GM12864 (cell line): Measurements from ENCODE around the gene NUB1.
"Not testable (repeated sequence)": the region's sequence is repeated elsewhere in the genome, so short reads cannot be mapped to it uniquely, and the experiment has no call there.

Source experiments
- DNase-seq: peaks from one replicate; pipeline ENCODE4 v3.0.0-alpha.2; 2011; ENCODE audit warnings: low read depth
- H3K4me3 ChIP-seq: 2 replicates; pipeline ENCODE4 v1.5.1; 2011; ENCODE audit warnings: mild to moderate bottlenecking, low read depth, low read length, control low read depth
- TF ChIP-seq, protein P1 (sequence below): IDR thresholded peaks from 2 replicates; pipeline ENCODE4 v1.5.1; 2011; ENCODE audit warnings: low read depth, mild to moderate bottlenecking, moderate library complexity, low read length, control low read depth, inconsistent platforms; ENCODE audit errors: missing control alignments

Gene NUB1

DNA sequence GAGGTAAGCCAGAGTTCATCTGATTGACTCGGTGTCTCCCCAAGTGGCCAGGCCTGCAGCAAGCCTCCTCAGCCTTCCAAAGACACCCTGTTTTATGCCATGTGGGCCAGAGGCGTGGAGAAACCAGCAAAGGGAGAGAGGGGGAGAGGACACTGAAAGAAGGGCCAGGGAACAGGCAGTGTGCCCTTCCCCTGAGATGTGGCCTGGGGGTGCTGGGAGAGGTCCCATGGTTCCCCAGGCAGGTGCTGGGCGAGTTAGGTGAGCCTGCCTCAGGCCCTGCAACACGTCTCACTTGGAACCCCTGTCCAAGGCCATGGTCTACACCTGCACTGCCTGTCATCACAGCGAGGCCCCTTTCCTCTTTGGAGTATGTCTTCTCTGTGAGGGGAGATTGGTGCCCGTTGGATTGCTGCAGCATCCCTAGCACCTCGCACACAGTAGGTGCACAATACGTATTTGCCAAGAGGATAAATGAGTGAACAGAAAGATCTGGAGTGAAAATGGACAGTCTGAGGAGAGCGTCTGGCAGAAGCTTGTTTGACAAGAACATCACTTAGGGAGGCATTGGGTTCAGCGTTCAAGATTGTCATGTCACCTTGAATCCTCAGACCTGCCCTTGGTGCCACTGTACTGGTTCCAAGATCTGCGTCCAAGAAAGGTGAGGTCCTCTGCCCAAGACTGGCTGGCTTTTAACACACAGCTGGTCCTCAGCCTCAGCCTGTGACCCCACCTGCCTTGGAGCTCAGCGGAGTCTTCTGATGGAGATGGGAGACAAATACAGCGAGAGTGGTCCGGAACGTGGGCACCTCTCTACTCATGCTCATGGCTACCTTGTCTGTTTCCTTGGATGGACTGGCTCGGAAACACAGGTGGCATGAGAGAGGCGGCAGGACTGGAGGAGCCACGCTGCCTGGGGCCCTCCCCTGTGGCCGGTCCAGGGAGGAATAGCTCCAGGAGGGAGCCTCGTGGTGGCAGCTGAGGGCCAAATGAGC lies 39.8 kb upstream of the NUB1 start:
- TF ChIP-seq, protein P1, sequence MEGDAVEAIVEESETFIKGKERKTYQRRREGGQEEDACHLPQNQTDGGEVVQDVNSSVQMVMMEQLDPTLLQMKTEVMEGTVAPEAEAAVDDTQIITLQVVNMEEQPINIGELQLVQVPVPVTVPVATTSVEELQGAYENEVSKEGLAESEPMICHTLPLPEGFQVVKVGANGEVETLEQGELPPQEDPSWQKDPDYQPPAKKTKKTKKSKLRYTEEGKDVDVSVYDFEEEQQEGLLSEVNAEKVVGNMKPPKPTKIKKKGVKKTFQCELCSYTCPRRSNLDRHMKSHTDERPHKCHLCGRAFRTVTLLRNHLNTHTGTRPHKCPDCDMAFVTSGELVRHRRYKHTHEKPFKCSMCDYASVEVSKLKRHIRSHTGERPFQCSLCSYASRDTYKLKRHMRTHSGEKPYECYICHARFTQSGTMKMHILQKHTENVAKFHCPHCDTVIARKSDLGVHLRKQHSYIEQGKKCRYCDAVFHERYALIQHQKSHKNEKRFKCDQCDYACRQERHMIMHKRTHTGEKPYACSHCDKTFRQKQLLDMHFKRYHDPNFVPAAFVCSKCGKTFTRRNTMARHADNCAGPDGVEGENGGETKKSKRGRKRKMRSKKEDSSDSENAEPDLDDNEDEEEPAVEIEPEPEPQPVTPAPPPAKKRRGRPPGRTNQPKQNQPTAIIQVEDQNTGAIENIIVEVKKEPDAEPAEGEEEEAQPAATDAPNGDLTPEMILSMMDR, result no peak
- no peak overlapping the region for H3K4me3 ChIP-seq
- no peak for DNase-seq

DNA sequence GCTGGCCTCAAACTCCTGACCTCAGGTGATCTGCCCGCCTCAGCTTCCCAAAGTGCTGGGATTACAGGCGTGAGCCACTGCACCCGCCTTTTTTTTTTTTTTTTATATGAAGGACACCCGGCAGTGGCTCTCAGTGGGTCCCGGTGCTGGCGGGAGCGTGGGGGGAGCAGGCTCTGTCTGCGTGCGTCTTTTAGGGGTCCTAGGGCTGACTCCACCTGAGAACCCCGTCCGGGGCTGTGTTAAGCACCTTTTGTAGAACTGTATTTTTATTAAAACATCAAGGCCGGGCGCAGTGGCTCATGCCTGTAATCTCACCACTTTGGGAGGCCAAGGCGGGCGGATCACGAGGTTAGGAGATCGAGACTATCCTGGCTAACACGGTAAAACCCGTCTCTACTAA lies 37.4 kb upstream of the NUB1 start:
- not testable (repeated sequence) for H3K4me3 ChIP-seq, DNase-seq

DNA sequence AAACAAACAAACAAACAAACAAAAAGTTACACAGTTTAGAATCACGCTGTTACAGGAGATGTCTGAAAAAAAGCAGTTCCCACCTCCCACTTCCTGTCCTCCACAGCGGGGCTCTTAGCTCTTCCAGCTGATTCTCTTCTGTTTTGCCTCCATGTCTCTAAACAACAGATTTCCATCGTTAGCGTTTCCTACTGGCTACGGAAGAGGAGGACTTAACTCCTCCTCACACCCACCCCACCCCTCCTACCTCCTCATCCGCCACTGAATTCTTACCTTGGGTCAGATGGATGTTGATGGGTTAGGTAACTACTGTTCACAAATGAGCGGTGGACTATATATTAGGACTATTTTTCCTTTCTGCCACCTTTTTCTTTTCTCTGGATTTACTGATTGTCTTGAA lies 36.8 kb upstream of the NUB1 start:
- no peak overlapping the region for H3K4me3 ChIP-seq
- TF ChIP-seq, protein P1, result no peak
- DNase-seq, result no peak

DNA sequence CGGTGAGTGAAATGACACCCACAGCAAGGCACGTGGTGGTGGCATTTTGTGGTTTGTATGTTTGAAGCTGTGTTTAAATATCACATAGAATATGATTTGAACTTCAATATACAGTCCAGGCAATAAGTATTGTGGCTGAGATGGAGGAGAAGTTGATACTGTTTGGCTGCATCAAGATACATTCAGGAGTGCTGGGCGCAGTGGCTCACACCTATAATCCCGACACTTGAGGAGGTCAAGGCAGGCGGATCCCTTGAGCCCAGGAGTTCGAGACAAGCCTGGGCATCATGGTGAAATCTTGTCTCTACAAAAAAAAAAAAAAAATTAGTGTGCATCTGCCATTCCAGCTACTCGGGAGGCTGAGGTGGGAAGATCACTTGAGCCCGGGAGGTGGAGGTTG lies 35.2 kb upstream of the NUB1 start:
- no peak for DNase-seq
- H3K4me3 ChIP-seq, result no peak overlapping the region
- TF ChIP-seq, protein P1, result no peak

DNA sequence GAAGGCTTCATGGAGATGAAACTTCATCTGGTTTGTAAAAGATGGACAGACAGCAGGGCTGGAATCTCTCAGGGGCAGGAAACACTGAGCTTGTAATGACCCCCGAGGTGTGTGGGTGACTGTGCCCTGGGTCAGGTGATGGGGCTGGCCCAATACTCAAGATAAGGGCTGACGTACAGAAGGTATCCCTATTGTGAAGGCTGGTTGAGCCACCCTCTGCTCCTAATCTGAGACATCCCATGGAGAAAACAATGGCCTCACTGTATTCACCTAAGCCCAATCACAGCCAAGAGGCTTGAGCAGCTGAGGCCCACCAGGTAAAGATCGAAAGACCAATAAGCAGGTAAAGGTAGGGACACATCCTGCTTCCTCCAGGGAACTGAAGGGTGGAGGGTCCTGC lies 34.8 kb upstream of the NUB1 start:
- H3K4me3 ChIP-seq, result no peak overlapping the region
- TF ChIP-seq, protein P1, result no peak
- no peak for DNase-seq

DNA sequence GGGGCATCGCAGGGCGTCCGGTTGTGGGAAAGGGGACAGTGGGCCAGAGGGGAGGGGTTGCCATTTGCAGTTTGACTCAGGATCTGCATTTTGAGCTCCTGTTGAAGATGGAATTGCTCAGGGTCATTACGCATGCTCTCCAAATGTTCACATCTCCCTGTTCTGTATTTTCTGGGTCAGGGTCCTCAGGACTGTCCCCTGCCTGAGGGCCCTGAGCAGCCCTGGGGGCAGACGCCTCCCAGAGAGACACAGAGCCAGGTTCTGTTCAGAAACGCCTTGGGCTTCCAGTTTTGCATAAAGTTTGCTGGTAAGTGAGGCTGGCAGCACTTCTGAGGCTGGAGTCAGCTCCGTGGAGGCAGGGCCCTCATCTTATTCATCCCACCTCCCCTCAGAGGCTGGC lies 34.1 kb upstream of the NUB1 start:
- no peak for DNase-seq
- no peak overlapping the region for H3K4me3 ChIP-seq
- TF ChIP-seq, protein P1, result no peak

DNA sequence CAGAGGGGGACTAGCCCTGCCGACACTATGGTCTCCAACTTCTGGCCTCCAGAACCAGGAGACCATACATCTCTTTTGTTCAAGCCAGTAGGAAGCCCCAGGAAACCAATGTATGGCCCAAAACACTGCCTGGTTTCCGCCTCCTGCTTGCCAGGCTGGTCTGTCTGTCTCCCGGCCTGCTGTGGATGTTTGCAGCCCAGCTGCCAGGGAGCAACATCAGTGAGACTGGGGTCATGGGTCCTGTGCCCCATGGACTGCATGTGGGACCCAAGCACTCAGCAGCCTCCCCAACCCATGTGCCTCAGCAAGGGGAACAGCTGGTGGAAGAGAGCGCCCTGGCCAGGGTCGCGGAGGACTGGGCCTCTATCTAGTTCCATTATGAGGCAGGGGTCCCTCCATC lies 33.4 kb upstream of the NUB1 start:
- TF ChIP-seq, protein P1, result no peak
- no peak overlapping the region for H3K4me3 ChIP-seq
- no peak for DNase-seq
